Epithelial cell of proximal tubule (primary cell): Measurements from ENCODE around the gene NFYC. TPM values are rescaled to one million over a fixed set of nuclear protein-coding genes. Genes with fewer than 3 reads are reported as not detected.

Source experiments
- DNase-seq: peaks from one replicate; pipeline ENCODE4 v3.0.0-alpha.2; 2011; ENCODE audit warnings: low read depth
- H3K4me3 ChIP-seq: 2 replicates; pipeline ENCODE4 v1.5.1; 2011; ENCODE audit warnings: low read depth, mild to moderate bottlenecking, low read length
- total RNA-seq: library from RNA; depleted of rRNA; stranded (reverse); fragments of >200 nt; gene quantifications from 2 replicates; pipeline ENCODE4 v1.2.3, GENCODE V29; 2015
- TF ChIP-seq, protein P1 (sequence below): conservative IDR thresholded peaks from 2 replicates; pipeline ENCODE4 v1.5.1; 2012; ENCODE audit warnings: low read depth, mild to moderate bottlenecking, low read length

Gene NFYC
- total RNA-seq, 1 donor from 2014 or later: 50.5 TPM

- no peak overlapping the region for H3K4me3 ChIP-seq
- DNase-seq: no peak
- TF ChIP-seq, protein P1, sequence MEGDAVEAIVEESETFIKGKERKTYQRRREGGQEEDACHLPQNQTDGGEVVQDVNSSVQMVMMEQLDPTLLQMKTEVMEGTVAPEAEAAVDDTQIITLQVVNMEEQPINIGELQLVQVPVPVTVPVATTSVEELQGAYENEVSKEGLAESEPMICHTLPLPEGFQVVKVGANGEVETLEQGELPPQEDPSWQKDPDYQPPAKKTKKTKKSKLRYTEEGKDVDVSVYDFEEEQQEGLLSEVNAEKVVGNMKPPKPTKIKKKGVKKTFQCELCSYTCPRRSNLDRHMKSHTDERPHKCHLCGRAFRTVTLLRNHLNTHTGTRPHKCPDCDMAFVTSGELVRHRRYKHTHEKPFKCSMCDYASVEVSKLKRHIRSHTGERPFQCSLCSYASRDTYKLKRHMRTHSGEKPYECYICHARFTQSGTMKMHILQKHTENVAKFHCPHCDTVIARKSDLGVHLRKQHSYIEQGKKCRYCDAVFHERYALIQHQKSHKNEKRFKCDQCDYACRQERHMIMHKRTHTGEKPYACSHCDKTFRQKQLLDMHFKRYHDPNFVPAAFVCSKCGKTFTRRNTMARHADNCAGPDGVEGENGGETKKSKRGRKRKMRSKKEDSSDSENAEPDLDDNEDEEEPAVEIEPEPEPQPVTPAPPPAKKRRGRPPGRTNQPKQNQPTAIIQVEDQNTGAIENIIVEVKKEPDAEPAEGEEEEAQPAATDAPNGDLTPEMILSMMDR: no peak
Measured at GRCh38 chr1:40766017-40766416, 74.5 kb downstream of the NFYC start.

DNA sequence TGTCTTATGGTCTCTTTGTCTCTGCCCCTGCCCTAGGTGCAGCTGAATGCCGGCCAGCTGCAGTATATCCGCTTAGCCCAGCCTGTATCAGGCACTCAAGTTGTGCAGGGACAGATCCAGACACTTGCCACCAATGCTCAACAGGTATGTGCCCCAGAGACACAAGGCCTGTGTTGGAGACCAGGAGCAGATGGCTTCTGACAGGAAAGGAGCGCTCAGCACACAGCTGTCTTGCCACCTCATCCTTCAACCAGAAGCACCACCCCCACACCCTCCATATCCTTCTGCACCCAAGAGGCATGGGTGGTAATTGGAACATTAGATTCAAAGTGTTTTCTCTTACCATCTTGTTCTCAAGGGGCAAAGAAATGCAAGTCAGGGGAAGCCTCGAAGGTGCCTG lies 75.1 kb downstream of the NFYC start:
- TF ChIP-seq, protein P1: no peak
- DNase-seq: no peak
- no peak overlapping the region for H3K4me3 ChIP-seq

DNA sequence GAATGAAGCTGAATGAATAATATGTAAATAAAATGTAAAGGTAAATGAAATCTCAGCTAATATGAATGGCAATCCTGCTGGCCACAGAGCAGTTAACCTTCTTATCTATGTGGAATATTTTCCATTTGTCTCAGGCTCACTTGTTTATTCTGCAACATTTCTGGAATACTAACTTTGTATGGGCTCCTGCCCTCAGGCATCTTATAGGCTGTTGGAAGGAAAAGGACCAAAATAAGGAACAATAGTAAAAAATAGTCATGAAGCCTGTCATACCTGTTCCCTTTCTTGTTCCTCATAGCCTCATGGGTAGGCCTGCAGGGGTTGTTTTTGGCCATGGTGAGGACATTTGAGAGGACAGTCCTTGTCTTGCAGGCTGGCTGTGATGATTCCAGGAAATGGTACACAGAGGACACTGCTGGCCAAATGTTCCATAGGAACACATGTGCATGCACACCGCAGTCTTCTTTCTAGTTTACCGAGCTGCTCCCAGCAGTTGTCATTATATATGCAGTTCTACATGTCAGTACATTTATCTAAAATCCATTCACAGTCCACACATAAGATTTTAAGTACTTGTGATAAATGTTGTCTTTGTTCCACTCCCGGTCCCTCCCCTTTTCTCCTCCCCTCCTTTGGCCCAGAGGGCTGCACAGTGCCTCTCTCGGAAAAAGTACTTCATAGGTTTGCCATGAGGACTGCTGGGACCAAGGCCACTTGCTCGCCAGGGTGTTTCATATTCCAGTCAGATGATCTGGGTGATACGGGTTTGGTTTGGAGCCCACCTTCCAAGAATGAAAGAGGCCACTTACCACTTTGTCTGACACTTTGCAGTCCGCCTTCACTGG lies 76.9 kb downstream of the NFYC start:
- H3K4me3 ChIP-seq: no peak overlapping the region
- TF ChIP-seq, protein P1: no peak
- DNase-seq: no peak

GRCh38 chr1:40769815-40770214 lies 78.3 kb downstream of the NFYC start:
- TF ChIP-seq, protein P1: peak; percentile 48
- no peak for DNase-seq
- H3K4me3 ChIP-seq: no peak overlapping the region

GRCh38 chr1:40770296-40771070 lies 79.0 kb downstream of the NFYC start:
- TF ChIP-seq, protein P1: peak; percentile 29
- H3K4me3 ChIP-seq: no peak overlapping the region
- DNase-seq: no peak

GRCh38 chr1:40772146-40772955 lies 80.8 kb downstream of the NFYC start:
- no peak overlapping the region for H3K4me3 ChIP-seq
- no peak for DNase-seq
- TF ChIP-seq, protein P1: no peak
